HG03097 (cell line): ENCODE results near the gene ZBTB38.

Experiments used
- ATAC-seq: cut with Tn5 transposase; IDR thresholded peaks from one replicate; pipeline ENCODE4 v1.9.1; 2021; ENCODE audit not compliant: unreplicated experiment, low FRiP score

The ZBTB38 gene

DNA sequence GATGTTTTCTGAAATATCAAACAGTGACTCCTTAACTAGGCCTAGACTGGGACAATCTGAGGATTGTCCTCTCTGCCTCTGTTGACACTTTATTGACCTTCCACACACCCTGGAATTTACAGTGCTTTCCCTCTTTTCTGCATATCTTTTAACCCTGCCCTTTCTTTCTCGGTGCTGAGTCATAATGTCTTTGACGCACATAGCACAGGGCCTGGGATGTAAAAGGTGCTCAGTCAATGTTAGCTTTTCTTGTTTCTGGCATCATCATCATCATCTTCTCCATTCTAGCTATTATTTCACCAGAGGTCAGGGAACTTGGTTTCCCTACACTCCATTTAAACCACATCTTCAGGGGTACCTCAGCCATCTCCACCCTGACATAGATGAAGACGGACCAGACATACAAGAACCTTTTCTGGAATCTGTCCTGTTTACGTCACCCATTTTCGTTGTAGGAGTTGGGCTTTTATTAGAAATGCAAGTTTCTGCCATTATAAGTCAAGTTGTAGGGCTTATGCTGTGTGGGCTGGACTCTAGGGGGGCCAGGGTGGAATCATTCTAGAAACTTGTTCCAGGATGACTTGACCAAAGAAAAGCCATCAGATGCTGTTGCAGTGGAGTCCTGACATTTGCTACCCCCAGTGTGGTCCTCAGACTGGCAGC lies 46.6 kb downstream of the ZBTB38 start:
- ATAC-seq, result no peak

GRCh38 chr3:141415953-141416352 lies 47.6 kb downstream of the ZBTB38 start:
- ATAC-seq, result no peak
